Measurements from ENCODE around the gene ATP5F1E. TPM values are rescaled to one million over a fixed set of nuclear protein-coding genes. Genes with fewer than 3 reads are reported as not detected.
"Not testable (repeated sequence)": the region's sequence is repeated elsewhere in the genome, so short reads cannot be mapped to it uniquely, and the experiment has no call there.

ATP5F1E gene
- total RNA-seq, 1 donor from 2014 or later = 102 TPM

DNA sequence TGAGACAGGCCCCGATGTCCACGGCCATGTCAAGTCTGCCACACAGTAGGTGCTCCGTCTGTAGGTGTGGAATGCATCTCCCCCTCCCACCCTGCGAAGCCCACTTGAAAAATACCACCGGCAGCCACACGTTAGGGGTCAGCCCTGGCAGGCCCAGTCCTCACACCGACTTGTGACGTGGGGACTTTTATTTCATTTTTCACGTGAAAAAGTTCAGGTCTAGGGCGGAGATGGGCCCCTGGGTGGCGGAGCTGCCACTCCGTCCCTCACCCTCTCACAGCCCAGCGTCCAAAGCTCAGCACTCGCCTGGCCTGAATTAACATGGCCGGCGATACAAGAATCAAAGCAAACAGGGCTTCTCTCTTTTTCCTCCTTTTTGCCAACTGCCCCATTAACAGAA, 16.7 kb downstream of the ATP5F1E start:
- no peak overlapping the region for H3K27ac Mint-ChIP-seq (ENCODE audit: unreplicated experiment)
- H3K4me3 Mint-ChIP-seq (ENCODE audit: unreplicated experiment) = no peak overlapping the region
- DNase-seq (ENCODE audit: low spot score) = no peak
- H3K36me3 Mint-ChIP-seq (ENCODE audit: low read depth, unreplicated experiment) = peaks cover 4% of the 10 kb centered on the region
- peaks cover 47% of the 10 kb centered on the region for H3K4me1 Mint-ChIP-seq (ENCODE audit: unreplicated experiment)
- TF ChIP-seq, protein P1, sequence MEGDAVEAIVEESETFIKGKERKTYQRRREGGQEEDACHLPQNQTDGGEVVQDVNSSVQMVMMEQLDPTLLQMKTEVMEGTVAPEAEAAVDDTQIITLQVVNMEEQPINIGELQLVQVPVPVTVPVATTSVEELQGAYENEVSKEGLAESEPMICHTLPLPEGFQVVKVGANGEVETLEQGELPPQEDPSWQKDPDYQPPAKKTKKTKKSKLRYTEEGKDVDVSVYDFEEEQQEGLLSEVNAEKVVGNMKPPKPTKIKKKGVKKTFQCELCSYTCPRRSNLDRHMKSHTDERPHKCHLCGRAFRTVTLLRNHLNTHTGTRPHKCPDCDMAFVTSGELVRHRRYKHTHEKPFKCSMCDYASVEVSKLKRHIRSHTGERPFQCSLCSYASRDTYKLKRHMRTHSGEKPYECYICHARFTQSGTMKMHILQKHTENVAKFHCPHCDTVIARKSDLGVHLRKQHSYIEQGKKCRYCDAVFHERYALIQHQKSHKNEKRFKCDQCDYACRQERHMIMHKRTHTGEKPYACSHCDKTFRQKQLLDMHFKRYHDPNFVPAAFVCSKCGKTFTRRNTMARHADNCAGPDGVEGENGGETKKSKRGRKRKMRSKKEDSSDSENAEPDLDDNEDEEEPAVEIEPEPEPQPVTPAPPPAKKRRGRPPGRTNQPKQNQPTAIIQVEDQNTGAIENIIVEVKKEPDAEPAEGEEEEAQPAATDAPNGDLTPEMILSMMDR (IDR thresholded peaks at IDR 0.05; ENCODE audit: unreplicated experiment) = no peak
- peaks cover 13% of the 10 kb centered on the region for H3K27me3 Mint-ChIP-seq (ENCODE audit: unreplicated experiment)
- no peaks in the 10 kb centered on the region for H3K9me3 Mint-ChIP-seq (ENCODE audit: unreplicated experiment)

DNA sequence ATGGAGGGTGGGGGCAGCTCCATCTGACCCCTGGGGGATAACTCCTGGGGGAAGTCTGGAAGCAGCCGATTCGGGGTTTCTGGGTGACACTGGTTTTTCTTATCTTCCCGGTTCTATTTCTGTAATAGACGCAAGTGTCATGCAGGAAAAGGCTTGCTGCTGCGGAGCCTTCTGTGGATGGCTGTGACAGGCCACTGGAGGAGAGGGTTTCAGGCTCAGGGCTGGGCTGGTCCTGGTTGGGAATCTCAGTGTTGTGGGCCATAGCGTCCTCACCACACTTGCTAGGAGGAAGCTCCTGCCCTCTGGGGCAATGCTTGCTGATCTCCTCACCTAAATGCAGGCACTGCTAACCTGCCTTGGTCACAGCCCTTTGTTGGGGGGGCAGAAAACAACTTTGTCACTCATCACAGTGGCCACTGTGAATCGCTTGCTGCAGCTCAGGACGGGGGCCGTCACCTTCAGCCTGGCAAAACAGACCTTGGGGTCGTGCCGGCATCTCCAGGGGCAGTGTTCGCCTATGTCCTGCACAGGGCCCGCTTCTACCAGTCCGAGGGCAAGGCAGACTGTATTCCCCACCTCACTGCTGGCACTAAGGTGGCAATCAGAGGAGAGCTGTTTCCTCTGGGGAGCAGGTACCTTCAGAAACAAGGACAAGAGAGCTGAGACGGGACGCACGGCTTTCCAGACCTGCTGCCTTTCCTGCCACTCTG, 17.3 kb downstream of the ATP5F1E start:
- peaks cover 14% of the 10 kb centered on the region for H3K27me3 Mint-ChIP-seq (ENCODE audit: unreplicated experiment)
- TF ChIP-seq, protein P1 (IDR thresholded peaks at IDR 0.05; ENCODE audit: unreplicated experiment) = no peak
- H3K4me3 Mint-ChIP-seq (ENCODE audit: unreplicated experiment) = no peak overlapping the region
- peak overlapping the region; percentile 42 for H3K27ac Mint-ChIP-seq (ENCODE audit: unreplicated experiment)
- no peaks in the 10 kb centered on the region for H3K9me3 Mint-ChIP-seq (ENCODE audit: unreplicated experiment)
- no peak for DNase-seq (ENCODE audit: low spot score)
- peaks cover 53% of the 10 kb centered on the region for H3K4me1 Mint-ChIP-seq (ENCODE audit: unreplicated experiment)
- peaks cover 4% of the 10 kb centered on the region for H3K36me3 Mint-ChIP-seq (ENCODE audit: low read depth, unreplicated experiment)

DNA sequence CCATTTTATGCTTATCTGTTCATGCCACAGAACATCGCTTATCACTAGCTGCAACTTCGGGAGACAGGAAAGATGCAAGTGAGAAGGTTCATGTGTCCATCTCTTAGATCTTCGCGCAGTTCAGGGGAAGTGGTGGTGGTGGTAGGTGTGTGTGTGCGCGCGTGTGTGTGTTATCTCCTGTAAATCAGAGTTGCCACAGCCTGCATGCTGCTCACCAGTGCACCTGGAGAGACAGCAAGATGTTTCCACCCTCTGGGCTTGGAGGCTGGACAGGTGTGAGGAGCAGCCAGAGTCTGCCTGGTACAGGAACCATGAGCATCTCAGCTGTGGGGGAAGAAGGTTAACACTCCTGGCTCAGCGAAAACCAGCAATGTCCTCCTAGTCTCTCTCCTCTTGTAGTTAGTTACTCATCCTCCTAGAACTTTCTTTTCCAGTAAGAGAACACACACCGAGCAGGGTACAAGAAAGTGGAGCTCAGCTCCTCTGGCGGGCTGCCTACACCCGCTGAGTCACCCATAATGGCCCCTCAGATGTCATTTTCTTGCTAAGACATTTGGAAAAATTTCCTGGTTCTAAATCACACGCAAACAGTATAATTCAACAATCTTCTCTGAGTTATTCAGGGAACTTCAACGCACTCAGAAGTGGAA, 18.1 kb downstream of the ATP5F1E start:
- H3K27ac Mint-ChIP-seq (ENCODE audit: unreplicated experiment) = peak overlapping the region; percentile 86
- peaks cover 15% of the 10 kb centered on the region for H3K27me3 Mint-ChIP-seq (ENCODE audit: unreplicated experiment)
- H3K36me3 Mint-ChIP-seq (ENCODE audit: low read depth, unreplicated experiment) = peaks cover 4% of the 10 kb centered on the region
- peaks cover 61% of the 10 kb centered on the region for H3K4me1 Mint-ChIP-seq (ENCODE audit: unreplicated experiment)
- TF ChIP-seq, protein P1 (IDR thresholded peaks at IDR 0.05; ENCODE audit: unreplicated experiment) = no peak
- no peak overlapping the region for H3K4me3 Mint-ChIP-seq (ENCODE audit: unreplicated experiment)
- no peak for DNase-seq (ENCODE audit: low spot score)
- H3K9me3 Mint-ChIP-seq (ENCODE audit: unreplicated experiment) = no peaks in the 10 kb centered on the region

DNA sequence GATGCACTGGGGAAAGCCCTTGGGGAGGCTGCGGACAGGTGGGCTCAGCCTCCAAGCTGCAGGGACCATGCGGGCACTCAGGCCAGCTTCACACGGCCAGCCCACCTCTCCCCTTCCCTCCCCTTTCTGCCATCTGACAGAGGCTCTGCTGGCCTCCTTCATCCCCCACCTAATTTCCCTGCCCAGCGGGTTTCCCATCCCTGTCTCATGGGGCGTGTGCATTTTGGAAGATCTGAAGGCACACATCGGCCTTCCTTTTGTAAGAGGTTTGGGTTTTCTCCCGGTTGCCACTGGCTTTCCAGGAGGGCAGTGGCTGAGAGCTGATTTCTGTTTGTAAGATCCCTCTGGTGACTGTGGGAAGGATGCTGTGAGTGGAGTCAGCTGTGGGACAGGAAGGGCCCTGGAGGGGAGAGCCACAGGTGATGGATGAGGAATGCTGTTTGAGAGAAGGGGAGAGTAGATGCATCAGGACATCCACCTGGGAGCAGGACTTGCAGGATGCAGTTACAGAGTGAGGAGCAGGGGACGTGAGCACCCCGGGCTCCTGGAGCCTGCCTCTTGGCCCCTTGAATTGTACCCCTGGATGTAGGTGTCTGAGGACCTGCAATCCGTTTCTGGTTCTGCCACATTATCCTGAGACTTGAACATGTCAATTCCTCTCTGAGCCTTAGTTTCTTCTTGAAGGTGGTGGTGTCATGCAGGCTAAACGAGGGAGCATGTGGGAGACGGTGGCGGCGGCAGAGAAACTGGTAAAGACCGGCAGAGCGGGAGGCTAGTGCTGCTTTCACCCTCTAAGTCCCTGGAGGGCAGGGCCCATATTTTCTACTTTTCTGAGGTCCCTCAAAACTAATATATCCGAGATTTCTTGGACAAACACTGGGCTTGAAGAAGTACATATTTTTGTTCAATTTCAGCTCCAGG, 18.8 kb downstream of the ATP5F1E start:
- H3K36me3 Mint-ChIP-seq (ENCODE audit: low read depth, unreplicated experiment) = peaks cover 4% of the 10 kb centered on the region
- peaks cover 14% of the 10 kb centered on the region for H3K27me3 Mint-ChIP-seq (ENCODE audit: unreplicated experiment)
- no peak overlapping the region for H3K4me3 Mint-ChIP-seq (ENCODE audit: unreplicated experiment)
- TF ChIP-seq, protein P1 (IDR thresholded peaks at IDR 0.05; ENCODE audit: unreplicated experiment) = no peak
- H3K4me1 Mint-ChIP-seq (ENCODE audit: unreplicated experiment) = peaks cover 64% of the 10 kb centered on the region
- H3K9me3 Mint-ChIP-seq (ENCODE audit: unreplicated experiment) = no peaks in the 10 kb centered on the region
- H3K27ac Mint-ChIP-seq (ENCODE audit: unreplicated experiment) = peak overlapping the region; percentile 100
- no peak for DNase-seq (ENCODE audit: low spot score)

DNA sequence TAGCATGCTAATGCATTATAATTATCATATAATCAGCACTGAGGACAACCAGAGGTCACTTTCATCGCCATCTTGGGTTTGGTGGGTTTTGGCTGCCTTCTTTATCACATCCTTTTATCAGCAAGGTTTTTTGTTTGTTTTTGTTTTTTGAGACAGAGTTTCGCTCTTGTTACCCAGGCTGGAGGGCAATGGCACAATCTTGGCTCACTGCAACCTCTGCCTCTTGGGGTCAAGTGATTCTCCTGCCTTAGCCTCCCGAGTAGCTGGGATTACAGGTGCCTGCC, 20.3 kb downstream of the ATP5F1E start:
- Mint-ChIP-seq H3K27ac (ENCODE audit: unreplicated experiment) (peak overlapping the region; percentile 100), H3K4me1 (ENCODE audit: unreplicated experiment) (peaks cover 51% of the 10 kb centered on the region), H3K27me3 (ENCODE audit: unreplicated experiment) (peaks cover 14% of the 10 kb centered on the region), H3K4me3 (ENCODE audit: unreplicated experiment) (peak overlapping the region; percentile 75)
- DNase-seq (ENCODE audit: low spot score); H3K36me3 Mint-ChIP-seq (ENCODE audit: low read depth, unreplicated experiment); H3K9me3 Mint-ChIP-seq (ENCODE audit: unreplicated experiment): not testable (repeated sequence)
